ENCODE results near the gene RASL11B.

DNA sequence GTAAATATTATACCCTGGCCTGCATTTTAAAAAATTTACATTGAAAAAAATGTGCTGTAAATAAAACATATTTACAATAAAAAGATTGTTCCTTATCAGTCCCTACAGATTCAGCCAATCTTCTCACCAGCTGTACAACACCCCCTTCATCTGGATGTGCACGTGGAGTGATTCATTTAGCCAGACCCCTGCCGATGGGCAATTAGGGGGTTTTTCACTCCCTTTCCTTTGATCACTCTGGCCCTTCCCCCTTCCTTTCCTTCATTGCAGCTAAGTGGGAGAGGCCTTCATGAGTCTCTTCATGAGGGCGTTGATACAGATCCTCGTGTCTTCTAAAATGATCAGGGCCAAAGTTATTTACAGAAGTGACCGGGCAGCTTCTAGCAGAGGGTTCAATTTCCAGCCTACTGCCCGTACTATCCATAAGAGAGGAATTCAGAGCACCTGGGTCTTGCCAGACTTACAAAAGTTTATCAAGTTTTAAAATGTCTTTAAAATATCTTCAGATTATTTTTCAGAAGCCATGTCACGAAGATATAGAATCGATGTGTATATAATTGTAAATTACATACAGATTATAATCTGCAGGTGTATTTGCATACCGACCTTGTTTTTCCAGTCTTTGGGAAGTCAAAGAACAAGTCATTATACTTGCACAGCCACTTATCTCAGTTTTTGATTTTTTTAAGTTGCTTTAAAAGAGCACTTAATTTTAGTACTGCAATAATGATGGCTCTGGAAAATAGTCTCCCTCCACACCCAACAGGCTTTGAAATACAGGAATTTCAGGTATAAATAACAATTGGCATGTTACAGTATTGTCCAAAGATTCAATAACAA lies 21.4 kb upstream of the RASL11B start:
- TF ChIP-seq, protein P1, sequence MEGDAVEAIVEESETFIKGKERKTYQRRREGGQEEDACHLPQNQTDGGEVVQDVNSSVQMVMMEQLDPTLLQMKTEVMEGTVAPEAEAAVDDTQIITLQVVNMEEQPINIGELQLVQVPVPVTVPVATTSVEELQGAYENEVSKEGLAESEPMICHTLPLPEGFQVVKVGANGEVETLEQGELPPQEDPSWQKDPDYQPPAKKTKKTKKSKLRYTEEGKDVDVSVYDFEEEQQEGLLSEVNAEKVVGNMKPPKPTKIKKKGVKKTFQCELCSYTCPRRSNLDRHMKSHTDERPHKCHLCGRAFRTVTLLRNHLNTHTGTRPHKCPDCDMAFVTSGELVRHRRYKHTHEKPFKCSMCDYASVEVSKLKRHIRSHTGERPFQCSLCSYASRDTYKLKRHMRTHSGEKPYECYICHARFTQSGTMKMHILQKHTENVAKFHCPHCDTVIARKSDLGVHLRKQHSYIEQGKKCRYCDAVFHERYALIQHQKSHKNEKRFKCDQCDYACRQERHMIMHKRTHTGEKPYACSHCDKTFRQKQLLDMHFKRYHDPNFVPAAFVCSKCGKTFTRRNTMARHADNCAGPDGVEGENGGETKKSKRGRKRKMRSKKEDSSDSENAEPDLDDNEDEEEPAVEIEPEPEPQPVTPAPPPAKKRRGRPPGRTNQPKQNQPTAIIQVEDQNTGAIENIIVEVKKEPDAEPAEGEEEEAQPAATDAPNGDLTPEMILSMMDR (IDR thresholded peaks at IDR 0.05): no peak
- TF ChIP-seq POLR2A (IDR thresholded peaks at IDR 0.05): no peak
